ACHN (cell line): ENCODE results near the gene MCRIP1.
A peak's percentile ranks its signal among the peaks of the same experiment; 100 is the strongest.

Experiments used
- DNase-seq: peaks from one replicate; pipeline ENCODE4 v3.0.0-alpha.2; 2015
- in situ Hi-C: cut with HindIII; loops from 2 replicates; pipeline ENCODE4 v1.10.0; 2017; ENCODE audit warnings: low sequenced_read_pairs, low pct_ligation_motif_present, low pct_unique_long_range_greater_than_20kb

MCRIP1 gene

DNA sequence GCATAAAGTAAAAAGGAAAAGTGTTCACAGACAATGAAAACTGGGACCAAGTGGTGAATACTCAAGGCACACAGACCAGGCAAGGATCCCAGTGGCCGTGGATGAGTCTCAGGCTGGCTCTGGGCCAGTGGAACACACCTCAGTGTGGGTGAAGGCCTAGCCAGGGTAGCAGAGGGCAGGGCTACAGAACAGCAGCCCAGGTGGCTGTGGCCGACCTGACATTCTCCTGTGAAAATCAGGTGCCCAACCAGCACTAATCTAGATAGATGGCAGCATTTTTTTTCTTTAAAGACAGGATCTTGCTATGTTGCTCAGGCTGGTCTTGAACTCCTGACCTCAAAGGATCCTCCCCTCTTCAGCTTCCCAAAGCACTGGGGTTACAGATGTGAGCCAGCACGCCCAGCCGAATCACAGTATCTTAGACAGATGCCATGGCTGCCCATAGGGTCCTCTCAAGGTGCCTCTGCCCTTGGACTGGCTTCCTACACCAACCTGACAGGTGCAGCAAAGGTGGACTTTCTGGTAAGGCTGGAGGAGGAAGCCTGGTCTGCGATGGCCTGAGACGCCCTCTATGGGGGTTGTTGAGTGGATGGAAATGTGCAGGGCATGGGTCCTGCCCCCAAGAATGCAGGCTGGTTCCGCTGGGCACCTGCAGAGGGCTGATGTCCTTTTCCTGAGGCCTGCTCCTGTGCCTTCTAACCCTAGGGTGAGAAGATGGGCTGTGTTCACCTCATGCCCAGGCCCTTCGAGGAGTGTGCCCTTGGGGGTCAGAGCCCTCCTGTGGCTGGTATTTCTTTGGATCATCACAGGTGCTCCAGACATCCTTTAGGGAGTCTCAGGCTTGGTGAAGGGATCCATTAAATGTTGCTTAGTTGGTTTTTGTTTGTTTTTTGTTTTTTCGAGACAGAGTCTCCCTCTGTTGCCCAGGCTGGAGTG lies 31.0 kb upstream of the MCRIP1 start:
- no peak for DNase-seq
- in situ Hi-C loops: no loop called here

DNA sequence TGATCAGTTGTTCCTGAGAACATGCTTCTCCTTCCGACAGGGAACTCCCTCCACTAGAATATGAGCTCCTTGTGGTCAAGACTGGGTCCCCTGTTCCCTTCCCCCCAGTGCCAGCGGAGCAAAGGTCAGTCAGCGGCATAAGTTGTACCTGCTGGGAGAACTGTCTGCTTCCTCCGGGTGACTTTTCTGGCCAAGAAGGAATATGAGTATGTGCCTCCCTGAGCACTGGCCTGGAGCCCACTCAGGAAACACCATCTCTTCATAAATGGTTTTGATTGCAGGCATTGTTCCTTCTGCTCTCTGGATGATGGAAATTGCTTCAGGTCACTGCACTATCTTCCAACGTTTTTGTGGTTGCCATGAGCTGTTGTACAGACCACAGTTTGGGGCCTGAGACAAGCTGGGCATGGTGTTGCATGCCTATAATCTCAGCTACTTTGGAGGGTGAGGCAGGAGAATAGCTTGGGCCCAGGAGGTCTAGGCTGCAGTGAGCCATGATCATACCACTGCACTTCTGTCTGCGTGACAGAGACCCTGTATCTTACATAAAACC lies 30.1 kb upstream of the MCRIP1 start:
- DNase-seq: no peak
- in situ Hi-C loops: no loop called here

DNA sequence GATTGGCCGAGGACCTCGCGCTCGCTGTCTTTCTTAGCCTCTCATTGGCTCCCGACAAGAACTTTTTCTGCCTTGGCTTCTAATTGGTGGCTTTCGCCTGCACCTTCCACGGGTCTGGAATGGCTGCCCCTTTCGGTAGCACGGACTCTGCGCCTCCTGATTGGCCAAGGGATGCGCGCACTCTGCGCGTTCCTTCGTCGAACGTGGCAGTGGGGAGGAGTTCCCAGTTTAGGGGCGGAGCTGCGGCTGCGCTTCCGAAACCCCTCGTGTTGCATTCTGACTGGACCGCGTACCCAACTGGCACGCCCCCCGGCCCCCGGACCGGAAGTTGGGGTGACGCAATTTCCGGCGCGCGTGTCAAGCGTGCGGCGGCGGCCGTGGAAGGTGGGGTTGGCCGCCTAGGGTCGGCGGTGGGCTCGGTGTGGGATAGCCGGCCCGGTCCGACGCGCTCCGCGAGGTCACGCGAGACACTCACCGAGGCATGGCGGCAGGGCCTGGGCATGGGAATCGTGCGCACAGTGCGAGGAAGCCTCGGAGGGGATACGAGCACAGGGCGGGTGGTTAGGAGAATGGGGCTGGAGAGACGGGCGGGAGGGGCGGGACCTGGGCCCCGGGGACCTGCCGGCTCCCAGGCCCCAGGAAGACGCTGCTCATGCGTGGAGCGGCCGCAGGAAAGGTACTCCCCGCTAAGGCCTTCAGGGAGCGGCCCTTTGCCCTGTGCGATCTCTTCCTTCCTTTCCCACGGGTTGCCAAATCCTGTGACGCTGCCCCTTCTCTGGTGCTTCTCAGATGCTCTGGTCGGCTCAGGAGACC lies 27.9 kb upstream of the MCRIP1 start:
- peak; percentile 100 for DNase-seq
- in situ Hi-C loops: no loop called here

DNA sequence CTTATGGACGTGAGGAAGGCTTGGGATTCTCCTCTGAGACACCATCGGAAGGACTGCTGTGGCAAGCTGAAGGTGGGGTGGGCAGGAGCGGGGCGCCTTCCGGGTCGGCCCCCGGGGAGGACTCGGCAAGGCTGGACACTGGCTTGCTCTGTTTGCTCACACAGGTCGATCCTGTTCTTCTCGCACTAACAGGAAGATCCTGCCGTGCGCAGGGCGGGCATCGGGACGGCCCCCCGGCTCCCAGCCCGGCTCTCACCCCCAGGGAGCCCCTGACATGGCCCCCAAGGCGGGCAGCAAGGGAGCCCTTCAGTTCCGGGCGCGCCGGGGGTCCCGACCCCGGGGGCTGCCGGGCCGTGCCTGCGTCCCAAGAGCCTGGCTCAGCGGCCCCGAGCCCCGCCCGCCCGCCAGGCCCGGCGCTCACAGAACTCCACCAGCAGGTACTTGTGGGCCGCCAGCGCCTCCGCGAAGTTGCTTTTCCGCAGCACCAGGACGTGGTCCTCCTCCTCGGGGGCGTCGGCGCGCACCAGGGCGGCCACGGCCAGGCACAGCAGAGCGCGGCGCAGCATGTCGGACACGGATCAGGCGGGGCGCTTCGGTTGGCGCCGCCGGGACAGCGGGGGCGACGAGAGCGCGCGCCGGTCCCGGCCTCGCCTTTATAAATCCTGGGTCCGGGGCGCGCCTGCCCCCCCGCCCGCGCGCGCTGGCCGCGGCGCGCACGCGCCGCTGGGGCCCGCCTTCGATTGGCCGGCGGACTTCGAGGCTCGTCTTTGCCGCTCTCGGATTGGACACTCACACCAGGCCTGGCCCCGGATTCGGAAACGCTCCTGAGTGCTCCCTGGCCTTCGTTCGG lies 27.0 kb upstream of the MCRIP1 start, which contains the start of gene P4HB:
Gene P4HB, minus strand, starts transcription at position 630 of the 850 bp plus-strand sequence. Its CDS starts 64 bp downstream, at position 566.
- in situ Hi-C loops: no loop called here
- peak; percentile 22 for DNase-seq

DNA sequence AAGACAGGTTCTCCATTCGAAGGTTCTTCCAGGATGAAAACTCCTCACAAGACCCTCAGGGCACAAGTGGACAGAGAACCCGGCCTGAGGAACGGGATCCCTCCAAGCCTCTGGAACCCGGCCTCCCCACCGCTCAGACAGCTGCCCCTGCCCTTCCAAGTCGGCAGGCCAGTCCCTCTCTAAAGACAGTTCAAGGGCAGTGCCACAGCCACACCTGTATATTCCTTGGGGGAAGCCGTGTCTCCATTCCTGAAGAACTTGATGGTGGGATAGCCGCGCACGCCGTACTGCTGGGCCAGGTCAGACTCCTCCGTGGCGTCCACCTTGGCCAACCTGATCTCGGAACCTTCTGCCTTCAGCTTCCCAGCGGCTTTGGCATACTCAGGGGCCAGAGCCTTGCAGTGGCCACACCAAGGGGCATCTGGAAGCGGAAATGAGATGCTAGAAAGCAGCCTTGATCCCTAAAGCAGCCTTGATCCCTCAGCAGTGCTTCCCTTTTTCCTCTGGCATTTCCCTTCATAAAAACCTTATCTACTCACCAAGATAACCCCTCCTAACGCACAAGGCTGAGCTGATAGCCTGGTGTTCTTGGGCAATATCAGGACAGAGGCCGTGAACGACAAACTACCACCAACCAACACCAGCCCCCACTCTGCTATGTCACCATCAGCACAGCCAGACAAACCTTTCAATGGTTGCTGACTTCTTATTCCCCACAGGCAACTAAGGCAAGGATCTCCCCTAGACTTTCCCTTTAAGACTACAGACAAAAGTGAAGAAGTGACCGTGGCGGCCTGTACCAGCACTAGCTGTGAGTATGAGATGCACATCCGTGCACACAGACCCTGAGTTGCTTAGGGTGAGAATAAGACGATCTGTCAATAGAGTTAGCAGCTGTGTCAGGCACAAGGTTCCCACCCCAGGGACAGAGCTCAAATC lies 26.1 kb upstream of the MCRIP1 start:
- DNase-seq: peak; percentile 23
- in situ Hi-C loops: no loop called here

DNA sequence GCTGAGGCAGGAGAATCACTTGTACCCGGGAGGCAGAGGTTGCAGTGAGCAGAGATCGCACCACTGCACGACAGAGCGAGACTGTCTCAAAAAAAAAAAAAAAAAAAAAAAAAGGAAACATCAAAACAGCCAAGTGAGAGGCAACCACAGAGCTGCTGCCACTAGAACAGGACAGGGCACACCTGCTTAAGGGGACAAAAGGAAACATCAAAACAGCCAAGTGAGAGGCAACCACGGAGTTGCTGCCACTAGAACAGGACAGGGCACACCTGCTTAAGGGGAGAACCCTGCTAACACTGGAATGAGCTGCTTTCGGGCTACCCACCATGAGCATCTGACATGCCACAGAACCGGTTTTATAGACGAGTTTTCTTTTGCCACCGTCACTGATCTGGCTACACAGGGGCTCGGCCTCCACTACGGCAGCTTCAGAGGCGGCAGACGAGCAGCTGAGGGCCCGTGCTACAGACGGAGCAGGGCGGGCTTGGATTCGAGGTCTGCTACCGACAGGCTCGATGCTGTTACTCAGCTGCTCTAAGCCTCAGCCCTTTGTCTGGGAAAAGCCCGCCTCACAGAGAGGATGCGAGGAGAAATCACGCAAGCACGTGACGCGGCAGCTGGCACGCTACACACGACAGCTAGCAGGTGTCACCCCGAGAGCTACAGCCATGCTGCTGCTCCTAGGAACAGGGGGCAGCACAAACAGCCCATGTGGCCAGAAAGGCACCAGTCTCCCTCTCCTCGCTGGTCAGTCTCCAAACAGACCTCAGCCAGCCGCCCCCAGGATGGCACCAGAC lies 25.3 kb upstream of the MCRIP1 start:
- no peak for DNase-seq
- in situ Hi-C loops: no loop called here

DNA sequence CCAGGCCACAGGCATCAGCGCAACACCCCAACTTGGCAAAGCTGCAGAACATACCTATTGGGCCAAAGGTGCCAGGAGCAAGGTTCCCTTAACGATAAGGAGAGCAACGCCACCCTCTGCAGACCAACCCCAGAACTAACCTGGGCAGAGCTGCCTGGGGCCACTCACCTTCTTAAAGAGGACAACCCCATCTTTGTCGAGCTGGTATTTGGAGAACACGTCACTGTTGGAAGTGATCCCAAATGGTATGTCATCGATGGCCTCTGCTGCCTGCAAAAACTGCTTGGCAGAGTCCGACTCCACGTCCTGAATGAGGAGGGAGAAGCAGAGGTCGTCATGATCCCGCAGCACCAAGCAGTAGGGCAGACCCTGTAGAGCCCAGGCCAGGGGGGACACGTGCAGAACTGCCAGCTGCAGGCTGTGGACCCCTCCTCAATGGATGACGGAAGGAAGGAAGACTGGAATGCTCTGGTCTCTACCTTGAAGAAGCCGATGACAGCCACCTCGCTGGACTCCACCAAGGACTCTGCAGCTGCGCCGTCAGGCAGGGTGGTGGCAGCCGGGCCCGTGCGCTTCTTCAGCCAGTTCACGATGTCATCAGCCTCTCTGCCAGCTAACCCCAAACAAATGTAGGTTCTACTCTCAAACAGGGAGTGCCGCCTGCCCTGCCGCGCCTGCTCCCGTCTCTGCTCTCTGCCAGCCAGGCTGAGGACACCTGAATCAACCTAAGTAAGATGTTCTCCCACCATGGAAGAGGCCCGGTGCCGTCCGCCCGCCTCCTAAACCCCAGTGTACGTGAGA lies 22.1 kb upstream of the MCRIP1 start:
- in situ Hi-C loops: no loop called here

DNA sequence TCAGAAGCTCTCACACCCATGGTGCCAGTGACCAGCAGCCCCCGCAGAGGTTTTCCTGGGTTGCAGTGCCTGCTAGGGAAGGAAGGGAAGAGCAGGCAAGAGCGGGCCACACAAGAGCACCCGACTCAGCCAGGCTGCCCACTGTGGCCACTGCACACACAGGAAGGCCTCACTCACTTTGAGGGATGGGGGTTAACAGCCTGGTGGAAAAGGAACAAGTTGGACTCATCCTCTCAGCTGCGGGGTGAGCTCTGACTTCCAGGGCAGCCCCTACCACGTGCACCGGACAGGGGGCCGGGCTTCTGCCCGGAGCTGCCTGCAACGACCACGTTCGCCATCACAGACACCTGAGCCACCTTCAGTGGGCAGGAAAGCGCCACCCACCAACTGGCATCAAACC lies 19.1 kb upstream of the MCRIP1 start:
- in situ Hi-C loops: no loop called here
- DNase-seq: no peak

More for the DNA sequence above, 22.1 kb upstream of the MCRIP1 start:
- peak; percentile 21 for DNase-seq

DNA sequence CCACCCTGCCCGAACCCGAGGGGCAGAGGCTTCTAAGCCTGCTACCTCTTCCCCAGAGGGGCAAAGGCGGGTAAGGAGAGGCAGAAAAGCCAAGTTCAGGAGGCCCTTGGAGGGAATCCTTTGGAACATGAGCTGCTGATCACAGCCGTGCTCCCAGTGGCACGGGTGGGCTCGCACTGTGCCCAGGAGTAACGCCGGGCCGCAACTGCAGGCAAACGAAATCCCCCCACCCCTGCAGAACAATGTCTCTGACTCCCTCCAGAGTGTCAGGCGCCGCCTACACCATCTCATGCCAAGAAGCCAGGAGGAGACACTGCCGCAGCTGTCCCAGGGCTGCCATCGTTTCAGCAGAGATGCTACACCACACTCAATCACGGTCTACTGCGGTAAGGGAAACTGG lies 18.3 kb upstream of the MCRIP1 start:
- in situ Hi-C loops: no loop called here
- DNase-seq: no peak

DNA sequence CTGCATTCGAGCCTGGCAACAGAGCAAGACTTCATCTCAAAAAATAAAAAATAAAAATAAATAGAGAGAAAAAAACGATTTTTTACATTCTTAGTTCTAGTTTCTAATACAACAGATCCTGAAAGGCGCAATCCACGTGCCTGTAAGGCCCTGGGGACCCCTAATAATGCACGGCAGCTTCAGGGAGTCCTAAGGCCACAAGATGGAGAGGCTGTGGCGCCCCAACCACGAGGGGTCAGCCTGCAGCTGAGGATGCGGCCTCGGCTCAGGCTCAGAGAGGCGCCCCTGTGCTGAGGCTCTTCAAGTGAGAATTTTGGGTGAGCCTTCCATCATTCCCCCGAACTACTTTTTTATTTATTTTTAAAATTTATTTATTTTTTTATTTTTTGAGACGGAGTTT lies 16.4 kb upstream of the MCRIP1 start:
- no peak for DNase-seq
- in situ Hi-C loops: no loop called here

DNA sequence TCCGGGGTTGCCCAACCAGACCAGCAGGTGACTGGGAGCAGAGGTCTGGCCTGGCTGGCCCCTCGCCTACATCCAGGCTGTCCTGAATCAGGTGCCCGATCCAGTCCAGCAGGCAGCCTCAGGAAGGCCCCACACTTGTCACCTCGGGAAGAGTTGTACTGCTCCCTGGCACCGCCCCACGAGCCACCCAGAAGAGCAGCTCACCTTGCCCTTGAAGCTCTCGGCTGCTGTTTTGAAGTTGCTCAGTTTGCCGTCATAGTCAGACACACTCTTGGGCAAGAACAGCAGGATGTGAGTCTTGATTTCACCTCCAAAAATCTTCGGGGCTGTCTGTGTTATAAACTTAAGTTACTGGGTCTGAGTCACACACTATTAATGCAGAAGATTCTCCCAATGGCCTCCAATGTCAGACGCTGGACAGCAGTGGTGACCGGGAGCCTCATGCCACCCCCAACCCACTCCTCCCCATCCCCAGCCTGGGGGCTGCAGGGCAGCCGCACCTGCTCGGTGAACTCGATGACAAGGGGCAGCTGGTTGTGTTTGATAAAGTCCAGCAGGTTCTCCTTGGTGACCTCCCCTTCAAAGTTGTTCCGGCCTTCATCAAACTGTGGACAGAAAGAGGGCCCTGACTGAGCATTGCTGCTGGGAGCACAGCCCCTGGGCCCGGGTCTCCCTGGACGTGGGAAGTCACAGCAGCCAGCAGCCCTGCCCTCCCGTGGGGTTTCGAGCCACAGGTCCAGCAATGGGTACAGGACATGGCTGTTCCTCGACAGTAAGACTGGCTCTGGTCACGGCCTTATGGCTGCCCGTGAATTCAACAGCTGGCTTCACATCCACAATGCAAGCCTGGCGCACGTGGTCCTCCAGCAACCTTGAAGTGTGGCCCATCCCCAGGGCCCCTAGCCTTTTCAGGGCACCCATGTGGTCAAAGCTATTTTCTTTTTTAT lies 13.9 kb upstream of the MCRIP1 start:
- in situ Hi-C loops: no loop called here
- DNase-seq: no peak

DNA sequence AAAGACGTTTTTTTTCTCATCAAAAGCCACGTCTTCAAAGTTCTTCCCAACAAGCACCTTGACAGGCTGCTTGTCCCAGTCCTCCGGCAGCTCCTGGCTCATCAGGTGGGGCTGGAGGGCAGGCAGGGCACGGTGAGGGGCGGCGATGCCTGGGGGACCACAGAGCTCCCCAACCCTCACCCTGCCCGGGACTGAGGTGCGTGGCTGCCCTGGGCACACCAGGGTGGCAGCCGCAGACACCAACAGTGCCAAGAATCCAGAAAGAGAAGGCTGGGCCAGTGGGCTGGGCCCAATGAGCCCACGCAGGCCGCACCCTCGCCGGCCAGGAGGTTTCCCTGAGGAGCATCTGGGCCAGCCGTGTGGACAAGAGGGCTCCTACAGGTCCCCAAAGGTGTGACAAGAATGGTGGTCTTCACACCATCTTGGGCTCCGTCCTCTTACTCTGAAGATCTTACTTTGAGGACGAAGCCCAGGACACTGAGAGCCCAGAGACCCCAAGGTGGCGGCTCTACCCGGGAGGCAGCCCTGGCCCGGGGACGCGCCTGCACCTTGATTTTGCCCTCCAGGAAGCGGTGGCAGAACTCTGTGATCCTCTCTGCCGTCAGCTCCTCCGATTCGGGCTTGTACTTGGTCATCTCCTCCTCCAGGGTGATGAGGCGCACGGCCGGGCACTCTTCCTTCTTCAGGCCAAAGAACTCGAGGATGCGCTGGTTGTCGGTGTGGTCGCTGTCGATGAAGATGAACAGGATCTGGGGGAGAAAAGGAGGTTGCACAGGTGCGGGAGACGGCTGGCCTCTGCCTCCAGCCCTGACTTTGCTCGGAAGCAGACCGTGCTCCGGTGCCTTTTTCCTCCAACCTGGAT lies 13.0 kb upstream of the MCRIP1 start:
- in situ Hi-C loops: no loop called here

DNA sequence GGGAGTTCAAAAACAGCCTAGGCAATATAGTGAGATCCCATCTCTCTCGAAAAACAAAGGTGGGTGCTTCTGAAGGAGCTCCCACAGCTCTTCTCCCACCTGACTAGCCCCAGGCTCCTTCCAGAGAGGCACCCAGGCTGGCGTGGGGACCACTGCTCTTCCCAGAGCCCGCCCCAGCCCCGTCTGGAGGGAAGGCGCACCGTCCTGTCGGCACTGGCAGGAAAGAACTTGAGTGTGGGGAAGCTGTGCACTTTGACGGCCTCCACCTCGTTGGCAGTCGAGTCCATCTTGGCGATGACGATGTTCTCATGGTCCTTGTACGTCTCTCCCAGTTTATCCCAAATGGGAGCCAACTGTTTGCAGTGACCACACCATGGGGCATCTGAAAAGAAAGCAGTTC lies 12.3 kb upstream of the MCRIP1 start:
- no peak for DNase-seq
- in situ Hi-C loops: no loop called here

More for the DNA sequence above, 13.0 kb upstream of the MCRIP1 start:
- no peak for DNase-seq

DNA sequence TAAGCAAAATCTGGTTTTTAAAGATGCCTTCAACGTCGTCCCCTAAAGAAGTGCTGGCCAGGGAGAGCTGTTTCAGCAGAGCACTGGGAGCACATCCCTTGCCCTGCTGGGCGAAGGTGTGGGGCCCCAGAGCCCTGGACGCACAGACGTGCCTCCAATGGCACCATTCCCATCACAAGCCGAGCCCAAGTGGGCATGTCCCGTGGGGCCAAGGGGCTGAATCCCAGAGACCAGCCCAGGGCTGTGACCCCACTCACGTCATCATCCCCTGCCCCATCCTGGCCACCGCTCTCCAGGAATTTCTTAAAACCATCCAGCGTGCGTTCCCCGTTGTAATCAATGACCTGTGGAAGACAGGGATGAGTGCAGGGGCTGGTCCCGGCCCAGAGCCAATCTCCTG lies 11.8 kb upstream of the MCRIP1 start:
- in situ Hi-C loops: no loop called here
- DNase-seq: no peak
